Keratinocyte (primary cell): ENCODE data around the gene TMED6. TPM values are rescaled to one million over a fixed set of nuclear protein-coding genes. Genes with fewer than 3 reads are reported as not detected.

Experiments used
- DNase-seq: peaks from one replicate; pipeline ENCODE4 v3.0.0-alpha.2; 2011; ENCODE audit warnings: low read depth, missing footprints, low spot score
- FAIRE-seq: peaks from 2 replicates; lab custom pipeline; 2011; peaks lifted over from hg19 to GRCh38; lab: Jason Lieb, UNC
- H2AFZ ChIP-seq: 2 replicates; pipeline ENCODE4 v1.6.0; 2012; ENCODE audit warnings: low read length, control low read depth, inconsistent platforms; ENCODE audit not compliant: control insufficient read depth
- H3K27ac ChIP-seq: 2 replicates; pipeline ENCODE4 v1.5.1; 2011; ENCODE audit warnings: low read length; ENCODE audit not compliant: control insufficient read depth, insufficient read depth
- H3K27me3 ChIP-seq: 3 replicates; pipeline ENCODE4 v1.6.0; 2011; ENCODE audit warnings: low read length; ENCODE audit not compliant: control insufficient read depth, insufficient read depth; ENCODE audit errors: extremely low read depth
- H3K36me3 ChIP-seq, 2 experiments: 2 replicates in 1 of 2; 3 replicates in 1 of 2; pipeline ENCODE4 v1.5.1; 2011; ENCODE audit warnings: low read length in 2 of 2, mild to moderate bottlenecking in 1 of 2; ENCODE audit not compliant: control insufficient read depth in 2 of 2, insufficient read depth in 2 of 2; ENCODE audit errors: extremely low read depth in 1 of 2
- H3K4me1 ChIP-seq: 3 replicates; pipeline ENCODE4 v1.5.1; 2011; ENCODE audit warnings: low read length; ENCODE audit not compliant: control insufficient read depth, insufficient read depth; ENCODE audit errors: extremely low read depth
- H3K4me2 ChIP-seq: 3 replicates; pipeline ENCODE4 v1.6.0; 2011; ENCODE audit warnings: low read depth, low read length; ENCODE audit not compliant: control insufficient read depth, insufficient read depth; ENCODE audit errors: extremely low read depth
- H3K4me3 ChIP-seq, 3 experiments: fragments of 200-600 bp in 1 of 3; sonication (generic) in 1 of 3; 2 replicates in 2 of 3; 3 replicates in 1 of 3; pipeline ENCODE4 v1.5.1; 2011 to 2016; ENCODE audit warnings: low read length in 3 of 3, mild to moderate bottlenecking in 3 of 3, control low read depth in 2 of 3, inconsistent platforms in 1 of 3, low read depth in 1 of 3, mixed read lengths in 1 of 3, mixed run types in 1 of 3, moderate library complexity in 1 of 3; ENCODE audit not compliant: control insufficient read depth in 2 of 3, insufficient read depth in 2 of 3; ENCODE audit errors: extremely low read depth in 1 of 3
- H3K79me2 ChIP-seq: 2 replicates; pipeline ENCODE4 v1.6.0; 2012; ENCODE audit warnings: low read length; ENCODE audit not compliant: control insufficient read depth, insufficient read depth
- H3K9ac ChIP-seq: 3 replicates; pipeline ENCODE4 v1.6.0; 2011; ENCODE audit warnings: low read length; ENCODE audit not compliant: control insufficient read depth, insufficient read depth; ENCODE audit errors: extremely low read depth
- H3K9me1 ChIP-seq: 3 replicates; pipeline ENCODE4 v1.6.0; 2011; ENCODE audit warnings: low read length; ENCODE audit not compliant: control insufficient read depth, insufficient read depth; ENCODE audit errors: extremely low read depth
- H3K9me3 ChIP-seq: 2 replicates; pipeline ENCODE4 v1.5.1; 2012; ENCODE audit warnings: low read depth, low read length; ENCODE audit not compliant: control insufficient read depth
- H4K20me1 ChIP-seq: 3 replicates; pipeline ENCODE4 v1.6.0; 2011; ENCODE audit warnings: low read length; ENCODE audit not compliant: control insufficient read depth, insufficient read depth; ENCODE audit errors: extremely low read depth
- CTCF ChIP-seq, 3 experiments: IDR thresholded peaks in 1 of 3; conservative IDR thresholded peaks in 1 of 3; optimal IDR thresholded peaks in 1 of 3; 2 replicates in 2 of 3; 3 replicates in 1 of 3; pipeline versions ENCODE3 to v1.5.1; 2011; ENCODE audit warnings: low read length in 3 of 3, mild to moderate bottlenecking in 3 of 3, moderate library complexity in 2 of 3, control low read depth in 1 of 3, inconsistent platforms in 1 of 3; ENCODE audit not compliant: insufficient read depth in 2 of 3; ENCODE audit errors: extremely low read depth in 1 of 3
- EZH2 ChIP-seq: IDR thresholded peaks from one replicate; pipeline ENCODE4 v1.6.1; 2012; ENCODE audit warnings: inconsistent platforms, mild to moderate bottlenecking, low read length, moderate library complexity
- dilution Hi-C: fragments of 300-500 bp; cut with MboI; formaldehyde crosslinking; loops from one replicate; pipeline ENCODE4 v1.7.0; 2020; ENCODE audit warnings: low sequenced_read_pairs; ENCODE audit not compliant: extremely low pct_ligation_motif_present
- polyA plus RNA-seq, 5 experiments: library from polyadenylated mRNA; depleted of rRNA in 3 of 5; stranded (reverse) in 3 of 5; stranded (forward) in 1 of 5; unstranded in 1 of 5; fragments of >200 nt; gene quantifications; 1 replicate in 1 of 5; 2 replicates in 3 of 5; 3 replicates in 1 of 5; pipeline versions ENCODE4 v1.2.1 to v1.2.3, GENCODE V29; 2011 to 2012; ENCODE audit warnings: missing spikeins in 2 of 5, low read depth in 1 of 5, low replicate concordance in 1 of 5

TMED6 gene
- polyA plus RNA-seq, 1 donor (not counting 4 experiments of a cell fraction or from before 2014, with no cell fraction given): 0.09 TPM

DNA sequence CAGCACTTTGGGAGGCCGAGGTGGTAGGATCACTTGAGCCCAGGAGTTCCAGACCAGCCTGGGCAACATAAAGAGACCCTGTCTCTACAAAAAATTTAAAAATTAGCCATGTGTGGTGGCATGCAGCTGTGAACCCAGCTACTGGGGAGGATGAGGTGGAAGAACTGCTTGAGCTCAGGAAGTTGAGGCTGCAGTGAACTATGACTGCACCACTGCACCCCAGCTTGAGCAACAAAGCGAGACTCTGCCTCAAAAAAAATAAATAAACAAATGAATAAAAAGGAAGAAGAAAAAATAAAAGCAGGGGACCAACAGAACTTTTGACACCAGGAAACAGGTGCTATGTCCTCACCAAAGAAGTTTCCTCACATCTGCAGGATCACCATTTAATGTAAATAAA is 20.0 kb upstream of the TMED6 start:
- Histone ChIP-seq H3K36me3 (peaks cover 25 to 32% of the 10 kb centered on the region in 2 experiments), H3K4me1 (no peaks in the 10 kb centered on the region), H3K79me2 (no peaks in the 10 kb centered on the region), H3K4me3 (no peak overlapping the region), H4K20me1 (no peaks in the 10 kb centered on the region), H3K9ac (no peak overlapping the region), H3K9me1 (no peaks in the 10 kb centered on the region), H2AFZ (no peak overlapping the region), H3K9me3 (no peaks in the 10 kb centered on the region), H3K27me3 (no peaks in the 10 kb centered on the region), H3K27ac (no peak overlapping the region), H3K4me2 (no peak overlapping the region)
- FAIRE-seq (no peak), DNase-seq (no peak)
- no peak for TF ChIP-seq CTCF (optimal IDR thresholded peaks at IDR 0.05 in 1 of 3, IDR thresholded peaks at IDR 0.05 in 1 of 3, conservative IDR thresholded peaks at IDR 0.05 in 1 of 3; ENCODE audit: extremely low read depth in 1 of 3, insufficient read depth in 2 of 3, low read length in 3 of 3)
- no peak for TF ChIP-seq EZH2
- dilution Hi-C loops: no loop called here

DNA sequence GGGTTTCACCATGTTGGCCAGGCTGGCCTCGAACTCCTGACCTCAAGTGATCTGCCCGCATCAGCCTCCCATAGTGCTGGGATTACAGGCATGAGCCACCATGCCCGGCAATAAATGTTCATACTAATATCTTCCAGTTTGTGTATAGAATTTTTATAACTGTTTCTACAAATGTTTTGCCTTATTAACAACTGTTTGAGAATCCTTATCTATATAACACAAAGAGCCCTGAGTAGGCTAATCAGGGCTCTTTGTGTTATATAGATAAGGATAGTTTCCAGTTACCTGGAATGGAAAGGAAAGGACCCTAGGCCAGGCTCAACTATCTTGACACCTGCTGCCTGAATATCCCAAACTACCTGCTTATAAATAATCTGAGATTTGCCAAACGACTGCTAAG is 17.3 kb upstream of the TMED6 start:
- DNase-seq: no peak
- Histone ChIP-seq H3K4me2 (no peak overlapping the region), H4K20me1 (no peaks in the 10 kb centered on the region), H2AFZ (no peak overlapping the region), H3K9me1 (no peaks in the 10 kb centered on the region), H3K4me1 (no peaks in the 10 kb centered on the region), H3K9ac (no peak overlapping the region), H3K27ac (no peak overlapping the region), H3K79me2 (no peaks in the 10 kb centered on the region), H3K4me3 (no peak overlapping the region), H3K36me3 (peaks cover 32 to 43% of the 10 kb centered on the region in 2 experiments), H3K9me3 (no peaks in the 10 kb centered on the region), H3K27me3 (no peaks in the 10 kb centered on the region)
- no peak for TF ChIP-seq EZH2
- TF ChIP-seq CTCF (optimal IDR thresholded peaks at IDR 0.05 in 1 of 3, IDR thresholded peaks at IDR 0.05 in 1 of 3, conservative IDR thresholded peaks at IDR 0.05 in 1 of 3; ENCODE audit: extremely low read depth in 1 of 3, insufficient read depth in 2 of 3, low read length in 3 of 3): no peak
- no peak for FAIRE-seq
- dilution Hi-C loops: no loop called here
